T-helper 1 cell treated with Interleukin-12 subunit alpha and Interleukin-12 subunit beta and Interleukin-4 antibody, amounts not matched to agents 30 μg/mL and 1 μg/mL, for 36 hours (primary cell): Measurements from ENCODE around the gene WEE1.

Source experiments
- H3K27ac Mint-ChIP-seq: one replicate; pipeline ENCODE4 v1.8.0; 2021; ENCODE audit warnings: mild to moderate bottlenecking, mixed read lengths
- H3K27me3 Mint-ChIP-seq: one replicate; pipeline ENCODE4 v1.8.0; 2021; ENCODE audit warnings: low read depth, mixed read lengths
- H3K36me3 Mint-ChIP-seq: one replicate; pipeline ENCODE4 v1.8.0; 2021; ENCODE audit warnings: low read depth, mixed read lengths
- H3K4me1 Mint-ChIP-seq: one replicate; pipeline ENCODE4 v1.8.0; 2021; ENCODE audit warnings: low read depth, mixed read lengths
- H3K4me3 Mint-ChIP-seq: one replicate; pipeline ENCODE4 v1.8.0; 2021; ENCODE audit warnings: mild to moderate bottlenecking, moderate library complexity, mixed read lengths
- H3K9me3 Mint-ChIP-seq: one replicate; pipeline ENCODE4 v1.8.0; 2021; ENCODE audit warnings: mixed read lengths

The WEE1 gene

GRCh38 chr11:9571763-9572115 lies 1.7 kb upstream of the WEE1 start:
- H3K36me3 Mint-ChIP-seq = peaks cover 22% of the 10 kb centered on the region
- peaks cover 8% of the 10 kb centered on the region for H3K27me3 Mint-ChIP-seq
- H3K27ac Mint-ChIP-seq = no peak overlapping the region
- peaks cover 23% of the 10 kb centered on the region for H3K4me1 Mint-ChIP-seq
- H3K4me3 Mint-ChIP-seq = peak overlapping the region; percentile 75
- H3K9me3 Mint-ChIP-seq = no peaks in the 10 kb centered on the region

GRCh38 chr11:9573775-9574621 lies 528 bp downstream of the WEE1 start:
- H3K36me3 Mint-ChIP-seq = peaks cover 39% of the 10 kb centered on the region

GRCh38 chr11:9574622-9575259 lies 1.3 kb downstream of the WEE1 start:
- Mint-ChIP-seq H3K4me3 (peak overlapping the region; percentile 97), H3K9me3 (no peaks in the 10 kb centered on the region), H3K27ac (peak overlapping the region; percentile 91), H3K36me3 (peaks cover 44% of the 10 kb centered on the region), H3K4me1 (peaks cover 35% of the 10 kb centered on the region), H3K27me3 (peaks cover 8% of the 10 kb centered on the region)

More at GRCh38 chr11:9573775-9574621, 528 bp downstream of the WEE1 start:
- H3K9me3 Mint-ChIP-seq = no peaks in the 10 kb centered on the region
- peaks cover 8% of the 10 kb centered on the region for H3K27me3 Mint-ChIP-seq
- H3K4me3 Mint-ChIP-seq = peak overlapping the region; percentile 97
- H3K4me1 Mint-ChIP-seq = peaks cover 33% of the 10 kb centered on the region
- peak overlapping the region; percentile 91 for H3K27ac Mint-ChIP-seq

- peak overlapping the region; percentile 97 for H3K4me3 Mint-ChIP-seq
- H3K36me3 Mint-ChIP-seq = peaks cover 43% of the 10 kb centered on the region
- peak overlapping the region; percentile 91 for H3K27ac Mint-ChIP-seq
- peaks cover 7% of the 10 kb centered on the region for H3K27me3 Mint-ChIP-seq
- H3K4me1 Mint-ChIP-seq = peaks cover 36% of the 10 kb centered on the region
- H3K9me3 Mint-ChIP-seq = no peaks in the 10 kb centered on the region
Measured at GRCh38 chr11:9575260-9576240, 2.1 kb downstream of the WEE1 start.

GRCh38 chr11:9576701-9577381 lies 3.4 kb downstream of the WEE1 start:
- peaks cover 55% of the 10 kb centered on the region for H3K36me3 Mint-ChIP-seq
- H3K4me1 Mint-ChIP-seq = peaks cover 38% of the 10 kb centered on the region
- peak overlapping the region; percentile 97 for H3K4me3 Mint-ChIP-seq
- no peaks in the 10 kb centered on the region for H3K27me3 Mint-ChIP-seq
- no peaks in the 10 kb centered on the region for H3K9me3 Mint-ChIP-seq
- peak overlapping the region; percentile 82 for H3K27ac Mint-ChIP-seq

- peaks cover 61% of the 10 kb centered on the region for H3K36me3 Mint-ChIP-seq
- H3K27me3 Mint-ChIP-seq = no peaks in the 10 kb centered on the region
- H3K9me3 Mint-ChIP-seq = no peaks in the 10 kb centered on the region
- peak overlapping the region; percentile 62 for H3K4me3 Mint-ChIP-seq
- H3K4me1 Mint-ChIP-seq = peaks cover 38% of the 10 kb centered on the region
- H3K27ac Mint-ChIP-seq = peak overlapping the region; percentile 82
Measured at GRCh38 chr11:9577556-9577955, 4.1 kb downstream of the WEE1 start.

GRCh38 chr11:9580894-9581293 lies 7.4 kb downstream of the WEE1 start:
- Mint-ChIP-seq H3K36me3 (peaks cover 59% of the 10 kb centered on the region), H3K27me3 (no peaks in the 10 kb centered on the region), H3K4me1 (peaks cover 36% of the 10 kb centered on the region), H3K4me3 (no peak overlapping the region), H3K9me3 (no peaks in the 10 kb centered on the region), H3K27ac (no peak overlapping the region)

- Mint-ChIP-seq H3K36me3 (peaks cover 58% of the 10 kb centered on the region), H3K9me3 (no peaks in the 10 kb centered on the region), H3K4me3 (no peak overlapping the region), H3K4me1 (peaks cover 34% of the 10 kb centered on the region), H3K27me3 (no peaks in the 10 kb centered on the region), H3K27ac (peak overlapping the region; percentile 7)
Measured at GRCh38 chr11:9581556-9582161, 8.2 kb downstream of the WEE1 start.

GRCh38 chr11:9590717-9591116 lies 17.2 kb downstream of the WEE1 start:
- Mint-ChIP-seq H3K27me3 (no peaks in the 10 kb centered on the region), H3K4me1 (peaks cover 5% of the 10 kb centered on the region), H3K4me3 (no peak overlapping the region), H3K9me3 (no peaks in the 10 kb centered on the region), H3K36me3 (peaks cover 26% of the 10 kb centered on the region), H3K27ac (no peak overlapping the region)

GRCh38 chr11:9594267-9595046 lies 21.0 kb downstream of the WEE1 start:
- Mint-ChIP-seq H3K4me1 (no peaks in the 10 kb centered on the region), H3K36me3 (peaks cover 7% of the 10 kb centered on the region), H3K27ac (no peak overlapping the region), H3K4me3 (no peak overlapping the region), H3K27me3 (peaks cover 6% of the 10 kb centered on the region), H3K9me3 (no peaks in the 10 kb centered on the region)

- H3K9me3 Mint-ChIP-seq = no peaks in the 10 kb centered on the region
- peaks cover 17% of the 10 kb centered on the region for H3K4me1 Mint-ChIP-seq
- no peak overlapping the region for H3K27ac Mint-ChIP-seq
- no peak overlapping the region for H3K4me3 Mint-ChIP-seq
- H3K27me3 Mint-ChIP-seq = peaks cover 10% of the 10 kb centered on the region
- peaks cover 1% of the 10 kb centered on the region for H3K36me3 Mint-ChIP-seq
Measured at GRCh38 chr11:9596926-9597464, 23.5 kb downstream of the WEE1 start.

GRCh38 chr11:9600166-9600565 lies 26.7 kb downstream of the WEE1 start:
- no peaks in the 10 kb centered on the region for H3K9me3 Mint-ChIP-seq
- peaks cover 2% of the 10 kb centered on the region for H3K36me3 Mint-ChIP-seq
- no peak overlapping the region for H3K27ac Mint-ChIP-seq
- H3K4me1 Mint-ChIP-seq = peaks cover 26% of the 10 kb centered on the region
- peaks cover 24% of the 10 kb centered on the region for H3K27me3 Mint-ChIP-seq
- no peak overlapping the region for H3K4me3 Mint-ChIP-seq

GRCh38 chr11:9600644-9601036 lies 27.2 kb downstream of the WEE1 start:
- Mint-ChIP-seq H3K27me3 (peaks cover 27% of the 10 kb centered on the region), H3K4me1 (peaks cover 26% of the 10 kb centered on the region), H3K4me3 (peak overlapping the region; percentile 70), H3K27ac (peak overlapping the region; percentile 77), H3K36me3 (peaks cover 2% of the 10 kb centered on the region), H3K9me3 (no peaks in the 10 kb centered on the region)
